GM12873 (cell line): ENCODE measurements around the gene GCLC.

Experiments used
- TF ChIP-seq, protein P1 (sequence below): IDR thresholded peaks from 2 replicates; pipeline ENCODE4 v1.5.1; 2012; ENCODE audit warnings: low read depth, mild to moderate bottlenecking, moderate library complexity, low read length, control low read depth; ENCODE audit not compliant: insufficient read depth; ENCODE audit errors: missing control alignments

GCLC gene

DNA sequence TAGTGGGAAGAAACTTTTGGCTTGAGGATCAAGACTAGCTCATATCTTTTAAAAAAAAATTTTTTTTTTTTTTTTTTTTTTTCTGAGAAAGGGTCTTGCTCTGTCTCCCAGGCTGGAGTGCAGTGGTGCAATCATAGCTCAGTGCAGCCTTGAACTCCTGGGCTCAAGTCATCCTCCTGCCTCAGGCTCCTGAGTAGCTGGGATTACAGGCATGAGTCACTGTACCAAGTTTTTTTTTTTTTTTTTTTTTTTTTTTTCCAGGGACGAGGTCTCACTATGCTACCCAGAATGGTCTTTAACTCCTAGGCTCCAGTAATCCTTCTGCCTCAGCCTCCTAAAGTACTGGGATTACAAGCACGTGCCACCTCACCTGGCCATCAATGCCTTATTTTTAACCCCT is 27.9 kb downstream of the GCLC start:
- TF ChIP-seq, protein P1, sequence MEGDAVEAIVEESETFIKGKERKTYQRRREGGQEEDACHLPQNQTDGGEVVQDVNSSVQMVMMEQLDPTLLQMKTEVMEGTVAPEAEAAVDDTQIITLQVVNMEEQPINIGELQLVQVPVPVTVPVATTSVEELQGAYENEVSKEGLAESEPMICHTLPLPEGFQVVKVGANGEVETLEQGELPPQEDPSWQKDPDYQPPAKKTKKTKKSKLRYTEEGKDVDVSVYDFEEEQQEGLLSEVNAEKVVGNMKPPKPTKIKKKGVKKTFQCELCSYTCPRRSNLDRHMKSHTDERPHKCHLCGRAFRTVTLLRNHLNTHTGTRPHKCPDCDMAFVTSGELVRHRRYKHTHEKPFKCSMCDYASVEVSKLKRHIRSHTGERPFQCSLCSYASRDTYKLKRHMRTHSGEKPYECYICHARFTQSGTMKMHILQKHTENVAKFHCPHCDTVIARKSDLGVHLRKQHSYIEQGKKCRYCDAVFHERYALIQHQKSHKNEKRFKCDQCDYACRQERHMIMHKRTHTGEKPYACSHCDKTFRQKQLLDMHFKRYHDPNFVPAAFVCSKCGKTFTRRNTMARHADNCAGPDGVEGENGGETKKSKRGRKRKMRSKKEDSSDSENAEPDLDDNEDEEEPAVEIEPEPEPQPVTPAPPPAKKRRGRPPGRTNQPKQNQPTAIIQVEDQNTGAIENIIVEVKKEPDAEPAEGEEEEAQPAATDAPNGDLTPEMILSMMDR: no peak

GRCh38 chr6:53514677-53515076 is 30.2 kb downstream of the GCLC start:
- TF ChIP-seq, protein P1: no peak

GRCh38 chr6:53513519-53513966 is 31.4 kb downstream of the GCLC start:
- TF ChIP-seq, protein P1: no peak

- TF ChIP-seq, protein P1: no peak
Measured at GRCh38 chr6:53513056-53513455, 31.8 kb downstream of the GCLC start.

DNA sequence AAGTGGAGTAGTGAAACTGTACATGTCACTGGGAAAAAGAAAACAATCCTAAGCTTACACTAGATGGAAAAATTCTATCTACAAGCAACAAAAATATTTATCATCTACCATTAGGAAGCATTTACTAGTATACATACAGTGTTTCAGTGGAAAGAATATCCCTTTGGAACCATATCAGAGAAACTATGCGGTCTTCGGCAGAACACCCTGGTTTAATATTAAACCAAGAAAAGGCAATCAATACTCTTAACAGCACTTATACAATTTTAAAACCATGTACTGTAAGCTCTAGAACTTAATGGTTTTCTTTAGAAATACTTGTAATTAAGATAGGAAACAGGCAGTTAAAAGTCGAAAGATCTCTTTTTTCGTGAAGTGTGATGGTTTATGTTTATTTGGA is 32.3 kb downstream of the GCLC start:
- TF ChIP-seq, protein P1: no peak

DNA sequence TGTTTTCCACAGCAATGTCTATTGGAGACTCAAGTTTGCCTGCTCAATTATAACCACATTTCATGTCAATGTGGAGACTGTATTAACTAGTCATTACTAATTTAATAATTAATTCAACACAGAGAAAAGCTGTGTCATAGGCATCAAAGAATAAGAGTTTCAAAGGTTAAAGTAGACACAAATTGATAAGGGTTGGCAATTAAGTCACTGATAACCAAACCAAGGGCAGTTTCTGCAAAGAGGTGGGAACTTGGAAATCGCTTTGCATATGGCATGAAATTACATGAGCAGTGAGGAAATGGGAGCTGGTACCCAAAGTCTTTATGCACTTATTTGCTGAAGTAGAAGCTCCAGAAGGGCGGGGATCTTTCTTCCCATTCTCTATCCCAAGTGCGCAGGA is 34.2 kb downstream of the GCLC start:
- TF ChIP-seq, protein P1: no peak

DNA sequence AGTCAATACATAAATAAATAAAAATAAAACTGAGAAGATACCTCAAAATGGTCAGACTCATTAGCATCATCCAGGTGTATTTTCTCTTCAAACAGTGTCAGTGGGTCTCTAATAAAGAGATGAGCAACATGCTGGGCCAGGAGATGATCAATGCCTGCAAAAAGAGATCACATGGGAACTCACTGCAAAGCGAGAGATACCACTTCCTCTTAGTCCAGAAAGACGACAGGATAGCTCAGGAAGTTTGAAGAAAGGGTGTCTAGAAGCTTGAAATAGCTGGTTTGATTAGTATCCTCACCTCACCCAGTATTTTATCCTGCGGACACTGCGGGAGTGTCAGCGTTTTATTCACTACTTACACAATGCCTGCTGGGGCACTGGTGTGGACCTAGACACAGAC is 38.0 kb downstream of the GCLC start:
- TF ChIP-seq, protein P1: no peak
